ENCODE results near the gene KRTAP19-8.

DNA sequence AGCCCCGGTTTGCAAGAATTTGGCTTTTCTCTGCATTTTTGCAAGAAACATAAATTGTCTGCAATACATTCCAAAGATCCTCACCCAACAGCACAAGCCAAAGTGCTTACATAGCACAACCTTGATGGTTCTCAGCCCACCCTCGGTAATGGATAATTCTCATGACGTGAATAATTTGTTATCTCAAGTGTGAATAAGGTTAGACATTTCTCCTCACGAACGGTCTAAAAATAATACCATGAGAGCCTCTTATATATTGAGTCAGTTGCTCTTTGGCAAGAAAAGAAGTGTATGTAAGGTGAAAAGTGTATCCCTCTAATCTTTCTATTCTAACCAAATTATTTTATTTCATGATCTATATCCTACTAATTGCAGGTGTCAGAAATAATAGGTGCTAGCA is 33.3 kb downstream of the KRTAP19-8 start:
- TF ChIP-seq, protein P1, sequence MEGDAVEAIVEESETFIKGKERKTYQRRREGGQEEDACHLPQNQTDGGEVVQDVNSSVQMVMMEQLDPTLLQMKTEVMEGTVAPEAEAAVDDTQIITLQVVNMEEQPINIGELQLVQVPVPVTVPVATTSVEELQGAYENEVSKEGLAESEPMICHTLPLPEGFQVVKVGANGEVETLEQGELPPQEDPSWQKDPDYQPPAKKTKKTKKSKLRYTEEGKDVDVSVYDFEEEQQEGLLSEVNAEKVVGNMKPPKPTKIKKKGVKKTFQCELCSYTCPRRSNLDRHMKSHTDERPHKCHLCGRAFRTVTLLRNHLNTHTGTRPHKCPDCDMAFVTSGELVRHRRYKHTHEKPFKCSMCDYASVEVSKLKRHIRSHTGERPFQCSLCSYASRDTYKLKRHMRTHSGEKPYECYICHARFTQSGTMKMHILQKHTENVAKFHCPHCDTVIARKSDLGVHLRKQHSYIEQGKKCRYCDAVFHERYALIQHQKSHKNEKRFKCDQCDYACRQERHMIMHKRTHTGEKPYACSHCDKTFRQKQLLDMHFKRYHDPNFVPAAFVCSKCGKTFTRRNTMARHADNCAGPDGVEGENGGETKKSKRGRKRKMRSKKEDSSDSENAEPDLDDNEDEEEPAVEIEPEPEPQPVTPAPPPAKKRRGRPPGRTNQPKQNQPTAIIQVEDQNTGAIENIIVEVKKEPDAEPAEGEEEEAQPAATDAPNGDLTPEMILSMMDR (IDR thresholded peaks at IDR 0.05; ENCODE audit: insufficient read depth, low read depth, low read length), result no peak
- TF ChIP-seq EZH2 (IDR thresholded peaks at IDR 0.05; ENCODE audit: insufficient read depth, low read length), result no peak
